SK-N-MC (cell line): ENCODE measurements around the gene SCRT2.

ENCODE experiments used
- EZH2 ChIP-seq: fragments of 200-600 bp; sonication (generic); IDR thresholded peaks from one replicate; pipeline ENCODE4 v1.6.1; 2017; ENCODE audit warnings: antibody characterized with exemption
- POLR2AphosphoS5 ChIP-seq: IDR thresholded peaks from 2 replicates; pipeline ENCODE4 v1.6.1; 2012; ENCODE audit warnings: mild to moderate bottlenecking, low read depth, low read length, borderline replicate concordance

DNA sequence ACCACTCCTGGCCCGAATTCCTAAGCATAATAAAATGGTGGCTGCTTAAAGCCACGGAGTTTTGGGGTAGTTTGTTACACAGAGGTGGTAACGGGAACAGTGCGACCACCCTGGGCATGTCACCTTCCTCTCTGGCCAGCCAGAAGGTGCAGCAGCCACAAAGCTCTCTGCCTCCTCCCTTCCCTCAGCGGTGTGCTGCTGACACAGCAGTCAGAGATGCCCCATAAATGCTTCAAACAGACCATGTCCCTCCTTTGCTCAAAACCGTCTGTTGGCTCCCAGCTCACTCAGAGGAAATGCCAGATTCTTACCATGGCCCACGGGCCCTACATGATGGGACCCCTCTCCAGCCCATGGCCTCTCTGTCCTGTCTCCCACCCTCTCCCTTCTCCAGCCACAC is 53.4 kb downstream of the SCRT2 start:
- no peak for TF ChIP-seq EZH2
- TF ChIP-seq POLR2AphosphoS5 = no peak
